ENCODE results near the gene APOD. TPM values are rescaled to one million over a fixed set of nuclear protein-coding genes. Genes with fewer than 3 reads are reported as not detected.

The APOD gene
- total and polyA plus RNA-seq, 9 of the 15 experiments (the other 6 are each of a cell fraction or from before 2014, with no cell fraction given): 0.18 to 0.50 (median 0.35) TPM; not detected in 1

- Histone ChIP-seq H3K4me2 (ENCODE audit: insufficient read depth, low read length) (0 out of 2 replicates have a peak overlapping the region, but pooled peaks have one; percentile 17), H3K4me1 (replicated peaks in 1 of 2; ENCODE audit: control insufficient read depth in 2 of 2, insufficient read depth in 2 of 2, low read length in 2 of 2) (peaks cover 0 to 3% of the 10 kb centered on the region in 2 experiments; a peak in 1 of 5 replicates), H3K79me2 (ENCODE audit: control insufficient read depth, insufficient read depth, low read length) (no peaks in the 10 kb centered on the region), H3K9ac (ENCODE audit: insufficient read depth in 1 of 2, low read depth in 2 of 2, low read length in 2 of 2) (no peak overlapping the region), H3K9me3 (replicated peaks; ENCODE audit: control insufficient read depth, insufficient read depth, low read depth, low read length) (no peaks in the 10 kb centered on the region), H2AFZ (ENCODE audit: low read depth, low read length) (peak overlapping the region; percentile 53; the same call in 1 of the 2 replicates), H3K27me3 (ENCODE audit: control insufficient read depth in 2 of 2, insufficient read depth in 2 of 2, low read length in 2 of 2) (peaks cover 6 to 15% of the 10 kb centered on the region in 2 experiments; a peak in 2 of 5 replicates), H3K36me3 (ENCODE audit: control insufficient read depth, insufficient read depth, low read length) (no peaks in the 10 kb centered on the region), H3K9me1 (ENCODE audit: control insufficient read depth, insufficient read depth, low read length) (no peaks in the 10 kb centered on the region), H3K27ac (ENCODE audit: extremely low read depth, low read depth, low read length) (no peak overlapping the region), H3K4me3 (no peak overlapping the region), H4K20me1 (replicated peaks; ENCODE audit: control insufficient read depth, insufficient read depth, low read length) (no peaks in the 10 kb centered on the region)
- ChIA-PET POLR2A (interaction anchor here (0.6 to 2.8 kb wide), 4 partner anchors 11 to 45 kb away, joined by 3 to 9 read pairs (median 4); partner anchors contain the start of gene PPP1R2), CTCF (ENCODE audit: low intra/inter-chr PET ratio) (no interaction called here)
- DNase-seq (ENCODE audit: extremely low read depth in 1 of 4, low spot score in 3 of 4): peak; percentile 43 to 77 (median 56)
- in situ Hi-C loops (cut with MboI) (no loop called here), intact Hi-C loops (cut with micrococcal nuclease) (loop anchor here (5.0 kb wide), 2 partner anchors 56 to 221 kb away; no protein-coding TSS in a partner anchor)
- BruUV-seq (replicated peaks): no TSS peak
- peak; percentile 90 for FAIRE-seq
- WGBS (ENCODE audit: insufficient coverage, low coverage, missing lambda C conversion rate): 6% methylated on average over 10 of the region's 10 CpGs
- peak; percentile 94 for ATAC-seq
- TF ChIP-seq HSF4 (CRISPR knock-in tag; IDR thresholded peaks at IDR 0.05; ENCODE audit: borderline replicate concordance) (no peak), MYC (IDR thresholded peaks at IDR 0.05; ENCODE audit: low read depth, low read length) (peak; percentile 98), MYC (CRISPR knock-in tag; IDR thresholded peaks at IDR 0.05; ENCODE audit: borderline replicate concordance, low read depth) (no peak), ZNF699 (CRISPR knock-in tag; IDR thresholded peaks at IDR 0.05; ENCODE audit: insufficient replicate concordance) (no peak), CTBP1 (IDR thresholded peaks at IDR 0.05; ENCODE audit: borderline replicate concordance) (0 out of 2 replicates have a peak, but pooled peaks have one; percentile 46), SMC3 (conservative IDR thresholded peaks at IDR 0.05; ENCODE audit: insufficient read depth, low read depth, low read length) (no peak), JUN (IDR thresholded peaks at IDR 0.05; ENCODE audit: borderline replicate concordance, low read depth, low read length) (peak; percentile 43; the same call in 1 of the 2 replicates), JUN (CRISPR knock-in tag; IDR thresholded peaks at IDR 0.05; ENCODE audit: borderline replicate concordance) (no peak), RBM39 (optimal IDR thresholded peaks at IDR 0.05; ENCODE audit: low read depth, low read length) (no peak), ZNF384 (IDR thresholded peaks at IDR 0.05; ENCODE audit: low read depth, low read length) (peak; percentile 34; the same call in 1 of the 2 replicates), HOXB6 (CRISPR knock-in tag; IDR thresholded peaks at IDR 0.05; ENCODE audit: borderline replicate concordance) (no peak), ZNF583 (CRISPR knock-in tag; IDR thresholded peaks at IDR 0.05) (no peak)
- TF ChIP-seq, protein P1, sequence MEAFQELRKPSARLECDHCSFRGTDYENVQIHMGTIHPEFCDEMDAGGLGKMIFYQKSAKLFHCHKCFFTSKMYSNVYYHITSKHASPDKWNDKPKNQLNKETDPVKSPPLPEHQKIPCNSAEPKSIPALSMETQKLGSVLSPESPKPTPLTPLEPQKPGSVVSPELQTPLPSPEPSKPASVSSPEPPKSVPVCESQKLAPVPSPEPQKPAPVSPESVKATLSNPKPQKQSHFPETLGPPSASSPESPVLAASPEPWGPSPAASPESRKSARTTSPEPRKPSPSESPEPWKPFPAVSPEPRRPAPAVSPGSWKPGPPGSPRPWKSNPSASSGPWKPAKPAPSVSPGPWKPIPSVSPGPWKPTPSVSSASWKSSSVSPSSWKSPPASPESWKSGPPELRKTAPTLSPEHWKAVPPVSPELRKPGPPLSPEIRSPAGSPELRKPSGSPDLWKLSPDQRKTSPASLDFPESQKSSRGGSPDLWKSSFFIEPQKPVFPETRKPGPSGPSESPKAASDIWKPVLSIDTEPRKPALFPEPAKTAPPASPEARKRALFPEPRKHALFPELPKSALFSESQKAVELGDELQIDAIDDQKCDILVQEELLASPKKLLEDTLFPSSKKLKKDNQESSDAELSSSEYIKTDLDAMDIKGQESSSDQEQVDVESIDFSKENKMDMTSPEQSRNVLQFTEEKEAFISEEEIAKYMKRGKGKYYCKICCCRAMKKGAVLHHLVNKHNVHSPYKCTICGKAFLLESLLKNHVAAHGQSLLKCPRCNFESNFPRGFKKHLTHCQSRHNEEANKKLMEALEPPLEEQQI (IDR thresholded peaks at IDR 0.05): peak; percentile 62; the same call in 1 of the 2 replicates
- TF ChIP-seq, protein P2, sequence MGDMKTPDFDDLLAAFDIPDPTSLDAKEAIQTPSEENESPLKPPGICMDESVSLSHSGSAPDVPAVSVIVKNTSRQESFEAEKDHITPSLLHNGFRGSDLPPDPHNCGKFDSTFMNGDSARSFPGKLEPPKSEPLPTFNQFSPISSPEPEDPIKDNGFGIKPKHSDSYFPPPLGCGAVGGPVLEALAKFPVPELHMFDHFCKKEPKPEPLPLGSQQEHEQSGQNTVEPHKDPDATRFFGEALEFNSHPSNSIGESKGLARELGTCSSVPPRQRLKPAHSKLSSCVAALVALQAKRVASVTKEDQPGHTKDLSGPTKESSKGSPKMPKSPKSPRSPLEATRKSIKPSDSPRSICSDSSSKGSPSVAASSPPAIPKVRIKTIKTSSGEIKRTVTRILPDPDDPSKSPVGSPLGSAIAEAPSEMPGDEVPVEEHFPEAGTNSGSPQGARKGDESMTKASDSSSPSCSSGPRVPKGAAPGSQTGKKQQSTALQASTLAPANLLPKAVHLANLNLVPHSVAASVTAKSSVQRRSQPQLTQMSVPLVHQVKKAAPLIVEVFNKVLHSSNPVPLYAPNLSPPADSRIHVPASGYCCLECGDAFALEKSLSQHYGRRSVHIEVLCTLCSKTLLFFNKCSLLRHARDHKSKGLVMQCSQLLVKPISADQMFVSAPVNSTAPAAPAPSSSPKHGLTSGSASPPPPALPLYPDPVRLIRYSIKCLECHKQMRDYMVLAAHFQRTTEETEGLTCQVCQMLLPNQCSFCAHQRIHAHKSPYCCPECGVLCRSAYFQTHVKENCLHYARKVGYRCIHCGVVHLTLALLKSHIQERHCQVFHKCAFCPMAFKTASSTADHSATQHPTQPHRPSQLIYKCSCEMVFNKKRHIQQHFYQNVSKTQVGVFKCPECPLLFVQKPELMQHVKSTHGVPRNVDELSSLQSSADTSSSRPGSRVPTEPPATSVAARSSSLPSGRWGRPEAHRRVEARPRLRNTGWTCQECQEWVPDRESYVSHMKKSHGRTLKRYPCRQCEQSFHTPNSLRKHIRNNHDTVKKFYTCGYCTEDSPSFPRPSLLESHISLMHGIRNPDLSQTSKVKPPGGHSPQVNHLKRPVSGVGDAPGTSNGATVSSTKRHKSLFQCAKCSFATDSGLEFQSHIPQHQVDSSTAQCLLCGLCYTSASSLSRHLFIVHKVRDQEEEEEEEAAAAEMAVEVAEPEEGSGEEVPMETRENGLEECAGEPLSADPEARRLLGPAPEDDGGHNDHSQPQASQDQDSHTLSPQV (IDR thresholded peaks at IDR 0.05): peak; percentile 38; the same call in 1 of the 2 replicates
Observed at GRCh38 chr3:195556390-195556789, 27.4 kb downstream of the APOD start.
